Measurements from ENCODE around the gene NUDT16L1. TPM values are rescaled to one million over a fixed set of nuclear protein-coding genes. Genes with fewer than 3 reads are reported as not detected.

Gene NUDT16L1
- polyA plus RNA-seq, 3 donors, result 40.0 to 62.7 (median 41.1) TPM

DNA sequence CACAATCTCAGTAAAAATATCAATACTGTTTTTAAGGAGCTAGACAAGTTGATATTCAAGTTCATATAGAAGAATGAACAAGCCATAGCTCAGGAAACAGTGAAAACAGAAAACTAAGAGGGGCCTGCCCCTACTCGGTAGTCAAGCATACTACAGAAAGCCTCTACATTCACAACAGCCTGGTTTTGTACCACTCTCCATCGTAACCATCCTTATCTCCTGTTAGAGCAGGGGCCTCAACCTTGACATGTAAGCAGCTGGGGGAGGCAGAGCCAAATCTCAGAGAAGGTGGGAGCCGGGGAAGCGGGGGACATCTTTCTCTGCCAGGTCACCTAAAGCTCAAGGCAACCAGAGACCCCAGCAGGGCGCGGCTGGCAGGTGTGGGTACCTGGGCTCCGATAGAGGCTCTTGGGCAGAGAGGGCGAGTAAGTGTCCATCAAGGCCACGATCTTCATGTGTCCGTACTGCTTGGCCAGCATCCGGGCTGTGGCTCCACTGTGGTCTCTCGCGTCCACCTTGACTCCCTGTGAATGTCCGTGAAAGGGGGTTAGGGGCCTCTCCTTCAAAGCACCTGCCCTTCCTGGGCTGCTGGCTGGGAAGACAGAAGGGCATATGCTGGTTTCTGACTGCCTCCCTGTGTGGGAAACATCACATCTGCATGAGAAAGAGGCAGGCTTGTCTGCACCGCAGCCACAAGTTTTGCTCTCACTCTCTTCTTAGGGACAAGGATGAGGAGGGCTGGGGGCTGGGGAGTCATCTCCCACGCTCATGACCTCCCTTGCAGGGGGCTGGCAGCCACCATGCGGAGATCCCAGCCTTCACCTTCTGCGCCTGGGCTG is 20.5 kb downstream of the NUDT16L1 start:
- TF ChIP-seq, protein P1, sequence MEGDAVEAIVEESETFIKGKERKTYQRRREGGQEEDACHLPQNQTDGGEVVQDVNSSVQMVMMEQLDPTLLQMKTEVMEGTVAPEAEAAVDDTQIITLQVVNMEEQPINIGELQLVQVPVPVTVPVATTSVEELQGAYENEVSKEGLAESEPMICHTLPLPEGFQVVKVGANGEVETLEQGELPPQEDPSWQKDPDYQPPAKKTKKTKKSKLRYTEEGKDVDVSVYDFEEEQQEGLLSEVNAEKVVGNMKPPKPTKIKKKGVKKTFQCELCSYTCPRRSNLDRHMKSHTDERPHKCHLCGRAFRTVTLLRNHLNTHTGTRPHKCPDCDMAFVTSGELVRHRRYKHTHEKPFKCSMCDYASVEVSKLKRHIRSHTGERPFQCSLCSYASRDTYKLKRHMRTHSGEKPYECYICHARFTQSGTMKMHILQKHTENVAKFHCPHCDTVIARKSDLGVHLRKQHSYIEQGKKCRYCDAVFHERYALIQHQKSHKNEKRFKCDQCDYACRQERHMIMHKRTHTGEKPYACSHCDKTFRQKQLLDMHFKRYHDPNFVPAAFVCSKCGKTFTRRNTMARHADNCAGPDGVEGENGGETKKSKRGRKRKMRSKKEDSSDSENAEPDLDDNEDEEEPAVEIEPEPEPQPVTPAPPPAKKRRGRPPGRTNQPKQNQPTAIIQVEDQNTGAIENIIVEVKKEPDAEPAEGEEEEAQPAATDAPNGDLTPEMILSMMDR (IDR thresholded peaks at IDR 0.05), result no peak
- Histone ChIP-seq H3K4me2 (replicated peaks; ENCODE audit: extremely low read depth, low read length, poor library complexity, severe bottlenecking) (no peak overlapping the region), H3K4me3 (replicated peaks in 1 of 3; ENCODE audit: low read depth in 2 of 3, low read length in 3 of 3) (no peak overlapping the region), H3K79me2 (ENCODE audit: insufficient read depth, low read length) (no peaks in the 10 kb centered on the region), H3K9me3 (replicated peaks in 1 of 2; ENCODE audit: control insufficient read depth in 1 of 2, insufficient read depth in 1 of 2, low read length in 2 of 2) (no peaks in the 10 kb centered on the region), H3K4me1 (ENCODE audit: control insufficient read depth in 1 of 2, insufficient read depth in 2 of 2, low read length in 2 of 2) (no peaks in the 10 kb centered on the region), H3K36me3 (replicated peaks in 1 of 2; ENCODE audit: control insufficient read depth in 1 of 2, insufficient read depth in 2 of 2, low read length in 2 of 2) (peaks cover 39 to 60% of the 10 kb centered on the region in 2 donors), H2AFZ (ENCODE audit: insufficient read depth, low read depth, low read length, poor library complexity, severe bottlenecking) (no peak overlapping the region), H3K27me3 (ENCODE audit: control insufficient read depth in 2 of 2, insufficient read depth in 2 of 2, low read length in 2 of 2) (no peaks in the 10 kb centered on the region), H3K9ac (ENCODE audit: insufficient read depth, low read length, poor library complexity, severe bottlenecking) (no peak overlapping the region), H4K20me1 (ENCODE audit: insufficient read depth, low read length) (no peaks in the 10 kb centered on the region), H3K27ac (ENCODE audit: low read depth in 1 of 2, low read length in 2 of 2) (no peak overlapping the region)
- peak overlapping the region in 3 of 7 donors; percentile 4 to 42 (median 12) for H3K27ac Mint-ChIP-seq
- H3K27me3 Mint-ChIP-seq (ENCODE audit: low read depth in 3 of 3), result no peaks in the 10 kb centered on the region
- H3K4me1 Mint-ChIP-seq, result no peaks in the 10 kb centered on the region
- WGBS (ENCODE audit: insufficient coverage), result 97% methylated on average over 16 of the region's 18 CpGs
- peaks cover 34 to 57% of the 10 kb centered on the region in 2 donors for H3K36me3 Mint-ChIP-seq
- no peaks in the 10 kb centered on the region for H3K9me3 Mint-ChIP-seq
- peak overlapping the region in 1 of 2 donors; percentile 24 for H3K4me3 Mint-ChIP-seq
- no peak for DNase-seq
- intact Hi-C loops (cut with micrococcal nuclease), result no loop called here

DNA sequence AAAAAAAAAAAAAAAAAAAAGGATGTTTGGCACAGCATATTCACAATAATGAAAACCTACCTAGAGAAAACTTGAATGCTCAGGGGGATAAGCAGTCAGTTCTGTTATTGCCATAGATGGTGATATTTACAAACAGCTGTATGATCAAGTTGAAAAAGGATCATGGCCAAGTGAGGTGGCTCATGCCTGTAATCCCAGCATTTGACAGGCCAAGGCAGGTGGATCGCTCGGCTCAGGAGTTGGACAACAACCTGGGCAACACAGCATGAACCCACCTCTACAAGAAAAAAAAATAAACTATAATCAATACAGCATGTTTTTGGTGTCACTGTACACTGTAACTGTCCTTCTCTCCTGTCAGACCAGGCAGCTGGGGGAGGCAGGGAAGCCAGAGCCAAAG is 21.6 kb downstream of the NUDT16L1 start:
- Histone ChIP-seq H3K27me3 (ENCODE audit: control insufficient read depth in 2 of 2, insufficient read depth in 2 of 2, low read length in 2 of 2) (no peaks in the 10 kb centered on the region), H3K4me2 (replicated peaks; ENCODE audit: extremely low read depth, low read length, poor library complexity, severe bottlenecking) (no peak overlapping the region), H3K4me1 (ENCODE audit: control insufficient read depth in 1 of 2, insufficient read depth in 2 of 2, low read length in 2 of 2) (no peaks in the 10 kb centered on the region), H3K9ac (ENCODE audit: insufficient read depth, low read length, poor library complexity, severe bottlenecking) (no peak overlapping the region), H2AFZ (ENCODE audit: insufficient read depth, low read depth, low read length, poor library complexity, severe bottlenecking) (no peak overlapping the region), H4K20me1 (ENCODE audit: insufficient read depth, low read length) (no peaks in the 10 kb centered on the region), H3K9me3 (replicated peaks in 1 of 2; ENCODE audit: control insufficient read depth in 1 of 2, insufficient read depth in 1 of 2, low read length in 2 of 2) (no peaks in the 10 kb centered on the region), H3K4me3 (replicated peaks in 1 of 3; ENCODE audit: low read depth in 2 of 3, low read length in 3 of 3) (no peak overlapping the region), H3K27ac (ENCODE audit: low read depth in 1 of 2, low read length in 2 of 2) (no peak overlapping the region), H3K79me2 (ENCODE audit: insufficient read depth, low read length) (no peaks in the 10 kb centered on the region), H3K36me3 (replicated peaks in 1 of 2; ENCODE audit: control insufficient read depth in 1 of 2, insufficient read depth in 2 of 2, low read length in 2 of 2) (peaks cover 35 to 54% of the 10 kb centered on the region in 2 donors)
- no peak for DNase-seq
- Mint-ChIP-seq H3K4me3 (no peak overlapping the region), H3K27ac (no peak overlapping the region), H3K36me3 (peaks cover 33 to 52% of the 10 kb centered on the region in 2 donors), H3K9me3 (no peaks in the 10 kb centered on the region), H3K4me1 (no peaks in the 10 kb centered on the region), H3K27me3 (ENCODE audit: low read depth in 3 of 3) (no peaks in the 10 kb centered on the region)
- 100% methylated on average over 2 of the region's 2 CpGs for WGBS (ENCODE audit: insufficient coverage)
- TF ChIP-seq, protein P1 (IDR thresholded peaks at IDR 0.05), result no peak
- intact Hi-C loops (cut with micrococcal nuclease), result no loop called here
